Esophagus (tissue), 2 donors: ENCODE results near the gene PRKAR1B. TPM values are rescaled to one million over a fixed set of nuclear protein-coding genes. Genes with fewer than 3 reads are reported as not detected.
A peak's percentile ranks its signal among the peaks of the same experiment; 100 is the strongest.
"Not testable (repeated sequence)": the region's sequence is repeated elsewhere in the genome, so short reads cannot be mapped to it uniquely, and the experiment has no call there.

Source experiments
- H3K27ac ChIP-seq, 2 donors: one replicate each; pipeline ENCODE4 v1.5.1; 2013; ENCODE audit warnings: low read depth in 2 of 2, mild to moderate bottlenecking in 2 of 2, inconsistent platforms in 1 of 2, low read length in 1 of 2, moderate library complexity in 1 of 2
- H3K27me3 ChIP-seq, 2 donors: one replicate each; pipeline ENCODE4 v1.6.1; 2013; ENCODE audit warnings: low read length in 2 of 2, control low read depth in 1 of 2, mild to moderate bottlenecking in 1 of 2; ENCODE audit not compliant: insufficient read depth in 2 of 2, control insufficient read depth in 1 of 2
- H3K36me3 ChIP-seq, 2 donors: one replicate each; pipeline ENCODE4 v1.6.1; 2013; ENCODE audit warnings: low read length in 1 of 2; ENCODE audit not compliant: control insufficient read depth in 2 of 2, insufficient read depth in 2 of 2
- H3K4me1 ChIP-seq, 2 donors: one replicate each; pipeline ENCODE4 v1.6.1; 2013; ENCODE audit warnings: low read length in 1 of 2; ENCODE audit not compliant: control insufficient read depth in 2 of 2, insufficient read depth in 2 of 2
- H3K4me3 ChIP-seq, 2 donors: one replicate each; pipeline ENCODE4 v1.5.1; 2013; ENCODE audit warnings: low read length in 2 of 2, mild to moderate bottlenecking in 2 of 2, low read depth in 1 of 2, moderate library complexity in 1 of 2
- H3K9me3 ChIP-seq, 2 donors: one replicate each; pipeline ENCODE4 v1.6.1; 2013; ENCODE audit warnings: mild to moderate bottlenecking in 2 of 2, low read depth in 1 of 2, low read length in 1 of 2, moderate library complexity in 1 of 2; ENCODE audit not compliant: control insufficient read depth in 2 of 2, insufficient read depth in 1 of 2
- WGBS, 2 donors: extraction: QIAGEN DNeasy Blood & Tissue Kit; methylation state at CpG; one replicate each; pipeline ENCODE4 v1.1.7; 2013; 5-methylcytosine and 5-hydroxymethylcytosine counted together
- polyA plus RNA-seq, 2 donors: library from polyadenylated mRNA; stranded (reverse); fragments of 200-250 nt; gene quantifications; one replicate each; pipeline ENCODE4 v1.2.3, GENCODE V29; 2013
- donor health status: healthy with polysubstance abuse.
- donor health status: Bipolar disorder and iron deficiency.

The PRKAR1B gene
- polyA plus RNA-seq, 2 donors, result 10.4 to 10.9 TPM

DNA sequence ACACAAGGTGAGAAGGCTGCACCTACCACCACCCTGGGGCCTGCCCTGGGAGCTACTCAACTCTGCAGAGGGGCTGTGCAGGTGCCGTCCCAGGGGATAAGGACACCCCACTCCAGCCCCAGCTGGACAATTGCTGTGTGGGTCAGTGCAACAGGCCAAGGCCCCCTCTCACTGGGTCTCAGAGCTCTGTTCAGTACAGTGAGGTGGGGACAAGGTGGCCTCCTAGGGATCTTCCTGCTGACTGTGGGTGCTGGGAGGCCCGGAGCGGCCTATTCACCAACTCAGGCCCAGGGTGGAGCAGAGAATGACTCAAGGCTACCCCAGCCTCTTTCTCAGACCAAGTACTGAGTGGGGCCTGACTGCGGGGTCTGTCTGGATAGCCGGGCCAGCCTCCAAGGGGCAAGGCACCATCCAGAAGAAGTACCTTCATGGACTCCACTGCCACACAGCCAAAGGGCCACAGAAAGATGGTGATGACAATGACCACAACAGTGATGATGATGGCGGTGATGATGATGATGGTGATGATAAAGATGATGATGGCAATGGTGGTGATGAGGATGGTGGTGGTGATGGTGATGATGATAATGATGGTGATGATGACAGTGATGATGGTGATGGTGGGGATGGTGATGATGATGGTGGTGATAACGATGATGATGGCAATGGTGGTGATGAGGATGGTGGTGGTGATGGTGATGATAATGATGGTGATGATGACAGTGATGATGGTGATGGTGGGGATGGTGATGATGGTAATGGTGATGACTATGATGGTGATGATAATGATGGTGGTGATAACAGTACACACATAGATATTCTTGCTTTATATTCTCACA is 60.4 kb downstream of the PRKAR1B start:
- Histone ChIP-seq H3K4me3 (no peak overlapping the region), H3K4me1 (peaks cover 2 to 4% of the 10 kb centered on the region in 2 donors), H3K27ac (no peak overlapping the region), H3K27me3 (no peaks in the 10 kb centered on the region), H3K9me3 (no peaks in the 10 kb centered on the region), H3K36me3 (peaks cover 0 to 2% of the 10 kb centered on the region in 2 donors)
- WGBS, 2 donors, result 97% methylated on average over 7 of the region's 7 CpGs

DNA sequence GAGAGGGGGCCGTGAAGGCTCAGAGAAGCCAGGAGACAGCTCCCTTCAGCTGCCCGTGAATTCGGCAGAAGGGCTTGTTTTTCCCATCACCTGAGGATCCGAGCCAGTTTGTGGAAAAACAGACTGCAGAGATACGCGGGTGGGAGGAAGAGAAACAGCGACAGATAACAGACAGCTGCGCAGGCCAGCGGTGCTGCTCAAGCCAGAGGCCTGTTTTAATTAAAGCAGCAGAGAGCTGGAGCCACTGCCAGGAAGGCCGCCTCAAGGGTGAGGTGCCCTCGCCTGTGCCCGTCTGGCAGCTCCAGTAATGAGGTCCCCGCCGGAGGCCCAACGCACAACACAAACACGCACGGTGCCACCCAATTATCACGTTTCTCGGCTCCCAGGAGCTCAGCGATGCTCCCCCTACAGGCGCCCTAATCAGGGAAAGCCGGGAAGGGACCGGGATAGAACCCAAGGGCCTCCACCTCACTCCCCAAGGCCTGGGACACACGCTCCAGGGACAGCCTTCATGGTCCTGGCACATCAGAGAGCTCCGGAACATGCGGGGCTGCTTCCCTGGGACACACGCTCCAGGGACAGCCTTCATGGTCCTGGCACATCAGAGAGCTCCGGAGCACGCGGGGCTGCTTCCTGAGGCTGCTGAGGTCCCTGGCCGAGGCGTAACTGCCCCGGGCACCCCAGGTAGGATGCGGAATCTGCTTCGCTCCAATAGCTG is 61.2 kb downstream of the PRKAR1B start:
- peak overlapping the region in 1 of 2 donors; percentile 34 for H3K27ac ChIP-seq
- peaks cover 2 to 4% of the 10 kb centered on the region in 2 donors for H3K4me1 ChIP-seq
- no peak overlapping the region for H3K4me3 ChIP-seq
- WGBS, 2 donors, result 80 to 81% methylated on average over 35 of the region's 35 CpGs
- no peaks in the 10 kb centered on the region for H3K27me3 ChIP-seq
- no peaks in the 10 kb centered on the region for H3K9me3 ChIP-seq
- H3K36me3 ChIP-seq, result peaks cover 0 to 2% of the 10 kb centered on the region in 2 donors

DNA sequence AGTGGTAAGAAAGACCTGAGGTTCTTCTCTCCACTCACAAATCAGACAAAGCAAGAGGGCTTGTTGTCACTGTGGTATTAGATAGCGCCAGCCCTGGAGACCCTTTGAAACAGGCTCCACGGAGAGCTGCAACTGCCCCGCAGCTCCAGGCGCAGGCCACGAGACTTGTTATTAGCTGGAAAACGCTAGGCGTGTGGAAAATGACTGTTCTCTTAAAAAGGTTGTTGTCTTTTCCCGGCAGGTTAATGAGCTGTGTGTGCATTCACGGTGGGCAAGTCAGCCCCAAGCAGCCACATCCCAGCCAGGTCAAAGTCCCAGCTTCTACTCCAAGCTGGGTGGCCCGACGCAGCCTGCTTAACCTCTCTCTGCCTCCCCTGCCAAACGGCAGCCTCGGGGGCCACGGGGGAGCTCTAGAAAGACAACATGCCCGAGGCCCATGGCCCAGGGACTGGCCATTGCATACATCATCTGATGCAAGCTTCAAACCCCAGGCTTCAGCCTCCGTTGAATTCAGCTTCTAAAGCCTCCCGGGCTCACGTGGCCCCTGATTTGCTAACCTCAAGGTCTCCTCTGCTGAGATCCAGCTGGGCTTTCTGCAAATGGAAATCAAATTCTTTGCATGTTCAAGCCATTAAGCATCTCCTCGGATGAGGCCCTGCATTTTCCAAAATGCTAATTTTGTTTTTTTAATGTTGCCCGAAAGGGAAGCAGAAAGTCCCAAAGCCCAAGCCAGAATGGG is 61.9 kb downstream of the PRKAR1B start:
- no peak overlapping the region for H3K4me3 ChIP-seq
- no peaks in the 10 kb centered on the region for H3K9me3 ChIP-seq
- peaks cover 2 to 4% of the 10 kb centered on the region in 2 donors for H3K4me1 ChIP-seq
- no peaks in the 10 kb centered on the region for H3K36me3 ChIP-seq
- 74 to 78% methylated on average over 20 of the region's 20 CpGs for WGBS, 2 donors
- no peaks in the 10 kb centered on the region for H3K27me3 ChIP-seq
- peak overlapping the region in 1 of 2 donors; percentile 1 for H3K27ac ChIP-seq

DNA sequence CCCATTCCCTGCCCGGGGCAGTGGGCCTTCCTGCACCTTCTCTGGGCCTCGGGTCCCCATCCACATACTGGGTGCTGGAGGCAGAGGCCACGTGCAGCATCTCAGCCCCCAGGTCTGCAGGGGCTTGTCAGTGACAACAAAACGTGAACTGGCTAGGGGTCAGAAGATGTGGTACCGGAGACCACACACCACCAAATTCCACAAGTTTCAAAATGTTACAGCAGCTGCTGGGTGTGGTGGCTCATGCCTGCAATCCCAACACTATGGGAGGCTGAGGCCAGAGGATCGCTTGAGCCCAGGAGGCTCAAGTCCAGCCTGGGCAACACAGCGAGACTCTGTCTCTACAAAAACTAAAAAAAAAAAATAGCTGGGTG is 62.7 kb downstream of the PRKAR1B start:
- H3K36me3 ChIP-seq, result no peaks in the 10 kb centered on the region
- H3K4me1 ChIP-seq, result peaks cover 2 to 5% of the 10 kb centered on the region in 2 donors
- WGBS, 2 donors, result 89 to 91% methylated on average over 7 of the region's 7 CpGs
- peak overlapping the region in 1 of 2 donors; percentile 15 for H3K27ac ChIP-seq
- H3K27me3 ChIP-seq, result no peaks in the 10 kb centered on the region
- H3K4me3 ChIP-seq, result no peak overlapping the region
- no peaks in the 10 kb centered on the region for H3K9me3 ChIP-seq

DNA sequence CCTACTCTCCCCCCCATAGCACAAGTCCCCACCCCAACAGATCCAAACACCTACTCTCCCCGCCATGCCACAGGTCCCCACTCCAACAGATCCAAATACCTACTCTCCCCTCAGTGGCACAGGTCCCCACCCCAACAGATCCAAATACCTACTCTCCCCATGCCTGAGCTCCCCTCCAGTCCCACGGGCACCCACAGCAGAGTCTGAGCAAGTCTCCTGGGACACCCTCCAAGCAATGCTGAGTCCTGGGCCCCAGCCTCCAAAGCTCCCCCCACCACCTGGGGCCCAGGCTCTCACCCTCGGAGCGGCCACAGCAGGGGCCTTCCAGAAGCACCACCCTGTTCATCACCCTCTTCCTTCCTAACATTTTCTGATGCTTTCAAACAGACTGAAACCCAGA is 64.5 kb downstream of the PRKAR1B start:
- no peaks in the 10 kb centered on the region for H3K36me3 ChIP-seq
- no peaks in the 10 kb centered on the region for H3K27me3 ChIP-seq
- no peaks in the 10 kb centered on the region for H3K9me3 ChIP-seq
- H3K27ac ChIP-seq, result no peak overlapping the region
- peaks cover 2 to 7% of the 10 kb centered on the region in 2 donors for H3K4me1 ChIP-seq
- WGBS, 2 donors, result 92 to 98% methylated on average over 4 of the region's 4 CpGs
- no peak overlapping the region for H3K4me3 ChIP-seq

DNA sequence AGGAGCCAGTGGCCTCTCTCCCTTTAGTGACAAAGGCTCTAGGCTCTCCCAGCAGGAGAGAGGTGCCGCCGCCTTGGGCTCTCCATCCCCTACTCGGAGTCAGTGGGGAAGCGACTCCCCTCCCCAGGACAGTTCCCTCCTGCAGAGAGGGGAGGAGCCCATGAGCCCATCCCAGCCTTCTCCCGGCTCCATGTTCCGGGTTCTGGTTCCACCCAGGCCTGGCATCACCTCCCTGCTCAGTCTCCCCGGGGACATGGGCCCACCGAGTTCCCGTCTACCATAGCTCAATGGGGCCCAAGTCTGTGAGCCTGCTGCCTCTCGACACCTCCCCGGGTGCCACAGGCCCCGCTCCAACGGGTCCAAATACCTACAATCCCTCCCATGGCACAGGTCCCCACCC is 67.1 kb downstream of the PRKAR1B start:
- Histone ChIP-seq H3K4me1 (peaks cover 2 to 7% of the 10 kb centered on the region in 2 donors), H3K27me3 (no peaks in the 10 kb centered on the region)
- 94 to 98% methylated on average over 13 of the region's 13 CpGs for WGBS, 2 donors

DNA sequence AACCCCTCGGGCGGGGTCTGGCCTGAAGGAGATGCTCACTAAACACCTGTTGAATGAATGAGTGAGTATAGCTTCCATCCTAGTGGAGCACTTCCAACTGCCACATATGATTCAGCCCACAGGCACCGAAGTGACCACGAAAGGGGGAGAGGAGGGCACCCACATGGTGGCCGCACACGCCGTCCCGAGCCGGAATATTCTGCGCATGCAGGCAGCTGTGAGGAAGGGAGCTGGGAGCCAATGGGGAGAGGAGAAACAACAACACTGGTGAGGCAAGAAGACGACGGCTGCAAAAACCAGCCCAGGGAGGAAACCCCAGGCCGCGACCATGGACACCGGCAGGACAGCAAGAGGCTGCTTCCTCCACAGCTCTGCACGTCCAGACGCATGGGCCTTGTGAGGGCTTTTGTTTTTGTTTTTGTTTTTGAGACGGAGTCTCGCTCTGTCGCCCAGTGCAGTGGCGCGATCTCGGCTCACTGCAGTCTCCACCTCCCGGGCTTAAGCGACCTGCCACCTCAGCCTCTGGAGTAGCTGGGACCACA is 67.7 kb downstream of the PRKAR1B start:
- peaks cover 0 to 2% of the 10 kb centered on the region in 2 donors for H3K36me3 ChIP-seq
- peaks cover 0 to 7% of the 10 kb centered on the region in 2 donors for H3K4me1 ChIP-seq
- H3K27me3 ChIP-seq, result no peaks in the 10 kb centered on the region
- H3K27ac ChIP-seq, result no peak overlapping the region
- no peaks in the 10 kb centered on the region for H3K9me3 ChIP-seq
- WGBS, 2 donors, result 96 to 97% methylated on average over 25 of the region's 25 CpGs
- no peak overlapping the region for H3K4me3 ChIP-seq

More for the DNA sequence above, 67.1 kb downstream of the PRKAR1B start:
- Histone ChIP-seq H3K4me3 (no peak overlapping the region), H3K9me3 (no peaks in the 10 kb centered on the region), H3K36me3 (peaks cover 0 to 2% of the 10 kb centered on the region in 2 donors), H3K27ac (no peak overlapping the region)

DNA sequence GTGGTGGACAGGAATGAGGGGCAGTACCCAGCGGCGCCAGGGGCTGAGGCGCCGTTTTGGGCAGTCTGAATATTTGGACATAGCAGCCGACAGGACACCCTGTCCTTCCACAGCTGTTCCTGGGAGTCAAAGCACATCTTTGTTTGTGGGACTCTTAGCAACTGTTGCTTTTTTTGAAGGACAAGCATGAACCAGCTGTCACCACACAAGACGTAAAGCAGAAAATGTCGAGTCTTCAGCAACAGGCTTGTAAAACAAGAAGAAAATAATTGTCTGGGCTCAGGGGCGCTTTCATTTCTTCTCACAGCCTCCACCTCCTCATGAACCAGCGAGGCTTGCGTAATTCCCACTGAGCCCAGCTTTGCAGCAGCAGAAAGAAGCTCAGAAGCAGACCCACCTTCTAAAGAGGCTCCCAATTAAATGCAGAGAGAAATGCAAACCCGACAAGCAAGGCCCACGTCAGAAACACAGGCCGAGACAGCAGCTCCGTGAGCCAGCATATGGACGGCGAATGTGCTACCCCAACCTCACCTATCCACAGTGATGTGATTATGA is 69.4 kb downstream of the PRKAR1B start:
- peaks cover 0 to 3% of the 10 kb centered on the region in 2 donors for H3K4me1 ChIP-seq
- no peaks in the 10 kb centered on the region for H3K9me3 ChIP-seq
- H3K36me3 ChIP-seq, result peaks cover 0 to 2% of the 10 kb centered on the region in 2 donors
- H3K4me3 ChIP-seq, result no peak overlapping the region
- H3K27me3 ChIP-seq, result no peaks in the 10 kb centered on the region
- H3K27ac ChIP-seq, result no peak overlapping the region
- WGBS, 2 donors, result 72 to 74% methylated on average over 16 of the region's 16 CpGs

DNA sequence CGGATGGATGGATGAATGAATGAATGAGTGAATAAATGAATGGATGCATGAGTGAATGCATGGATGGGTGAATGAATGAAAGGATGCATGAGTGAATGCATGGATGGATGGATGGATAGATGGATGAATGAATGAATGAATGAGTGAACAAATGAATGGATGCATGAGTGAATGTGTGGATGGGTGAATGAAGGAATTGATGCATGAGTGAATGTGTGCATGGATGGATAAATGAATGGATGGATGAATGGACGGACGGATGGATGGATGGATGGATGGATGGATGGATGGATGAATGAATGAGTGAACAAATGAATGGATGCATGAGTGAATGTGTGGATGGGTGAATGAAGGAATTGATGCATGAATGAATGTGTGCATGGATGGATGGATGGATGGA is 70.1 kb downstream of the PRKAR1B start:
- H3K4me3 ChIP-seq, result not testable (repeated sequence)

More for the DNA sequence above, 70.1 kb downstream of the PRKAR1B start:
- not testable (repeated sequence) for H3K27me3 ChIP-seq, H3K36me3 ChIP-seq, H3K27ac ChIP-seq, H3K4me1 ChIP-seq, H3K9me3 ChIP-seq
- WGBS, 2 donors, result 88 to 97% methylated on average over 3 of the region's 3 CpGs
